ENCODE data around the gene C2CD4D.
A peak's percentile ranks its signal among the peaks of the same experiment; 100 is the strongest.
"Not testable (repeated sequence)": the region's sequence is repeated elsewhere in the genome, so short reads cannot be mapped to it uniquely, and the experiment has no call there.

C2CD4D gene

DNA sequence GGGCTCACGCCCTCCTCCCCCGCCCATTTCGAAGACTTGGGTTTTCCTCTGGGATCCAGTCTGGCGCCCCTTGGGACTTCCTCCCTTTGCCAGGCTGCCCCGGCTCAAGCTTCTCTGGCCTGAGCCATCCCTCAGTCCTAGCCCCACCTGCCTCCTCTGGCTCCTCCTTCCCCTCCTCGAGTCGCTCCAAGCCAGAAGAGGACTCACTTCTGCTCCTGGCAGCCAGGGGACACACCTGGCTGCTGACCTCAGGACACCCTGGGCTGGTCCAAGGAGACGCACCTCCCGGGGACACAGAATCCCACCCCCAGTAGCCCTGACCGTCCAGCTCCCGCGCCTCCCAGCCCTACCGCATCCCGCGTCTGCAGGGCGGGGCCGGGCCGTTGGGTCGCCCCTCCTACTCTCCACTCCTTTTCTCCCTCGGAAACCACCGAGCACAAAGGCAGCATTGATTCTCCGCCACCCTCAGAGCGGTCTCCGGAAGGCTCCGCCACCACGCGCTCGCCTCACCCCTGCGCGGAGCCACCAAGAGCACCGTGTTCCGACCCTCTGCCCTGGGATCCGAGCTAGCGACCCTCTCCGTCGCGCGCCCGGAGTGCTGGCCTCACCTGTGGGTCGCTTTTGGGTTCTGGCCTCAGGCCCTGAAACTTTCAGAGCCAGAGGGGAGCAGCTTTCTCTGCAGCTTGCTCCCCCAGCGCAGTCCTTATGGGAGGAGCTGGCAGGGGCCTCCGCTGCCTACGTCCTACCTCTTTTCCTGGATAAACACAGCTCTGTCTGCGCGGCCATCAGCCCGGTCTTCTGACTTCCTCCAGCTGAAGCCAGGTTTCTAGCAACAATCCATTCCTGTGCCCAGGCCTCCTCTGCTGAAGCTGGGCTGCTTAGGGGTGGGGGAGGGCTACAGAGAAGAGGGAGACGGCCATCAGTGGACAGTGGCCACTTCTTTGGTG lies at the start of gene C2CD4D:
Gene C2CD4D, minus strand, starts transcription at position 364 of the 947 bp plus-strand sequence. CDS start 831 bp downstream, outside the sequence.
- peak; percentile 47 to 51 for DNase-seq (ENCODE audit: low read depth in 1 of 2, low spot score in 1 of 2)

- DNase-seq (ENCODE audit: low read depth in 1 of 2, low spot score in 1 of 2), result no peak
Observed at GRCh38 chr1:151888972-151889570, 49.5 kb upstream of the C2CD4D start.

DNA sequence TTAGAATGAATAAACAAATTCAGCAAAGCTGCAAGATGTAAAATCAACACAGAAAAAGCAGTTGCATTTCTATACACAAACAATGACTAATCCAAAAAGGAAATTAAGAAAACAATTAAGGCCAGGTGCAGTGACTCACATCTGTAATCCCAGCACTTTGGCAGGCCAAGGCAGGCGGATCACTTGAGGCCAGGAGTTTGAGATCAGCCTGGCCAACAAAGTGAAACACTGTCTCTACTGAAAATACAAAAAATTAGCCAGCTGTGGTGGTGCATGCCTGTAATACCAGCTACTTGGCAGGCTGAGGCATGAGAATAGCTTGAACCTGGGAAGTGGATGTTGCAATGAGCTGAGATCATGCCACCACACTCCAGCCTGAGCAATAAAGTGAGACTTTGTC lies 47.4 kb upstream of the C2CD4D start:
- DNase-seq (ENCODE audit: low read depth in 1 of 2, low spot score in 1 of 2), result no peak

- no peak for DNase-seq (ENCODE audit: low read depth in 1 of 2, low spot score in 1 of 2)
Observed at GRCh38 chr1:151885479-151885878, 45.9 kb upstream of the C2CD4D start.

- DNase-seq (ENCODE audit: low read depth in 1 of 2, low spot score in 1 of 2), result not testable (repeated sequence)
Observed at GRCh38 chr1:151884879-151885278, 45.3 kb upstream of the C2CD4D start.

GRCh38 chr1:151884445-151884844 lies 44.8 kb upstream of the C2CD4D start:
- DNase-seq (ENCODE audit: low read depth in 1 of 2, low spot score in 1 of 2), result not testable (repeated sequence)

GRCh38 chr1:151883898-151884297 lies 44.3 kb upstream of the C2CD4D start:
- DNase-seq (ENCODE audit: low read depth in 1 of 2, low spot score in 1 of 2), result not testable (repeated sequence)

DNA sequence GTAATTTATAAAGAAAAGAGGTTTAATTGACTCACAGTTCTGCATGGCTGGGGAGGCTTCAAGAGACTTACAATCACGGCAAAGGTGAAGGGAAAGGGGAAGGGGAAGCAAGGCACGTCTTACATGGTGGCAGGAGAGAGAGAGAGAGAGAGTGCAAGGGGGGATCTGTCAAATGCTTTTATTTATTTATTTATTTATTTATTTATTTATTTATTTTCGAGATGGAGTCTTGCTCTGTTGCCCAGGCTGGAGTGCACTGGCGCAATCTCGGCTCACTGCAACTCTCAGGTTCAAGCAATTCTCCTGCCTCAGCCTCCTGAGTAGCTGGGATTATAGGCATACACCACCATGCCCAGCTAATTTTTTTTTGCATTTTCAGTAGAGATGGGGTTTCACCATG lies 43.3 kb upstream of the C2CD4D start:
- not testable (repeated sequence) for DNase-seq (ENCODE audit: low read depth in 1 of 2, low spot score in 1 of 2)

- no peak for DNase-seq (ENCODE audit: low read depth in 1 of 2, low spot score in 1 of 2)
Observed at GRCh38 chr1:151882466-151882865, 42.8 kb upstream of the C2CD4D start.

GRCh38 chr1:151881479-151881878 lies 41.9 kb upstream of the C2CD4D start:
- DNase-seq (ENCODE audit: low read depth in 1 of 2, low spot score in 1 of 2), result no peak

- no peak for DNase-seq (ENCODE audit: low read depth in 1 of 2, low spot score in 1 of 2)
Observed at GRCh38 chr1:151875419-151876097, 35.9 kb upstream of the C2CD4D start.

DNA sequence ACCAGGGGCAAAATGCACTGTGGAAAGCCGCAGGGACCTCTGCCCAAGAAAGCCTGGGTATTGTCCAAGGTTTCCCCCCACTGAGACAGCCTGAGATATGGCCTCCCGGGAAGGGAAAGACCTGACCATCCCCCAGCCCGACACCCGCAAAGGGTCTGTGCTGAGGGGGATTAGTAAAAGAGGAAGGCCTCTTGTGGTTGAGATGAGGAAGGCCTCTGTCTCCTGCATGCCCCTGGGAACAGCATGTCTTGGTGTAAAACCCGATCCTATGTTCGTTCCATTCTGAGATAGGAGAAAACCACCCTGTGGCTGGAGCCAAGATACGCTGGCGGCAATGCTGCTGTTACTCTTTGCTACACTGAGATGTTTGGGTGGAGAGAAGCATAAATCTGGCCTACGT lies 33.2 kb upstream of the C2CD4D start:
- not testable (repeated sequence) for DNase-seq (ENCODE audit: low read depth in 1 of 2, low spot score in 1 of 2)

GRCh38 chr1:151871284-151872030 lies 31.8 kb upstream of the C2CD4D start:
- no peak for DNase-seq (ENCODE audit: low read depth in 1 of 2, low spot score in 1 of 2)

GRCh38 chr1:151868486-151868885 lies 28.9 kb upstream of the C2CD4D start:
- no peak for DNase-seq (ENCODE audit: low read depth in 1 of 2, low spot score in 1 of 2)

DNA sequence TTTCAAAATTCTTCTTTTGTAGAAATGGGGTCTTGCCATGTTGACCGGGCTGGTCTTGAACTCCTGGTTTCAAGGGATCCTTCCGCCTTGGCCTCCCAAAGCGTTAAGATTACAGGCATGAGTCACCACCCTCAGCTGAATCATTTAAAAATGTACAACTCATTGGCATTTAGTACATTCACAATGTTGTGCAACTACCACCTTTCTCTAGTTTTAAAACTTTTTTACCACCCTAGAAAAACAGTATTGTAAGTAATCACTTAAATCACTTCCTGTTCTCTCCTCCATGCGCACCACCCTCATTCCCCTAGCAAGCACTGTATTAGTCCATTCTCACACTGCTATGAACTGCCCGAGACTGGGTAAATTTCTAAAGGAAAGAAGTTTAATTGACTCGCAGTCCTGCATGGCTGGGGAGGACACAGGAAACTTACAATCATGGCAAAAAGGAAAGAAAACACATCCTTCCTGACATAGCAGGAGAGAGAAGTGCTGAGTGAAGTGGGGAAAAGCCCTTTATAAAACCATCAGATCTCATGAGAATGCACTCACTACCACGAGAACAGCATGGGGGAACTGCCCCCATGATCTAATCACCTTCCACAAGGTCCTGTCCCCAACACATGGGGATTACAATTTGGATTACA lies 28.3 kb upstream of the C2CD4D start:
- DNase-seq (ENCODE audit: low read depth in 1 of 2, low spot score in 1 of 2), result no peak

DNA sequence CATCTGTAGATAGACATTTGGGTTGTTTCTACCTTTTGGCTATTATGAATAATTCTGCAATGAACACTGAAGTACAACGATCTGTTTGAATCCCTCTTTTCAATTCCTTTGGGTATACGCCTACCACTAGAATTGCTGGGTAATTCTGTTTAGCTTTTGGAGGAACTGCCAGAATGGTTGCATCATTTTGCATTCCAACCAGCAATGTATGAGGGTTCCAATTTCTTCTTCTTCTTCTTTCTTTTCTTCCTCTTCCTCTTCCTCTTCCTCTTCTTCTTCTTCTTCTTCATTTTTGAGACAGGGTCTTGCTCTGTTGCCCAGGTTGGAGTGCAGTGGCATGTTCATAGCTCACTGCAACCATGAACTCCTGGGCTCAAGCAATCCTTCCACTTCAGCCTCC lies 27.7 kb upstream of the C2CD4D start:
- no peak for DNase-seq (ENCODE audit: low read depth in 1 of 2, low spot score in 1 of 2)

DNA sequence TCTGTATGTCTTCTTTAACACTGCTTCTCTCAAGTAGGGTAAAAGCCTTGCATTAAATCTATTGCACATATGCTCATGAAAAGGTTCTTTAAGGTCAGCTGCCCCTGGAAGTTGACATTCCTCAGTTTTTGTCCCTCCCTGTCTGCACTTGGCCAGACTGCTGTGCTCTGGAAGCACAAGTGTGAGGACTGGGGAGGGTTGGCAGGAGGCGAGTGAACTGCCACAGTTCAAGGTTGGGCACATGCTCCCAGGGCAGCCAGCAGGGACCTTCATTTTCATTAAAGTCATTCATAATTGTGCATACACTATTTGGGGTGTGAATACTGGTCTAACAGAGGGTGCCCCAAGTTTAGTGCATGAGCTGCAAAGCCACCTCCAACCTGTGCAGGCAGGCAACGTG lies 24.8 kb upstream of the C2CD4D start:
- DNase-seq (ENCODE audit: low read depth in 1 of 2, low spot score in 1 of 2), result no peak

- DNase-seq (ENCODE audit: low read depth in 1 of 2, low spot score in 1 of 2), result no peak
Observed at GRCh38 chr1:151862604-151863003, 23.0 kb upstream of the C2CD4D start.

- DNase-seq (ENCODE audit: low read depth in 1 of 2, low spot score in 1 of 2), result no peak
Observed at GRCh38 chr1:151860504-151861187, 21.0 kb upstream of the C2CD4D start.

DNA sequence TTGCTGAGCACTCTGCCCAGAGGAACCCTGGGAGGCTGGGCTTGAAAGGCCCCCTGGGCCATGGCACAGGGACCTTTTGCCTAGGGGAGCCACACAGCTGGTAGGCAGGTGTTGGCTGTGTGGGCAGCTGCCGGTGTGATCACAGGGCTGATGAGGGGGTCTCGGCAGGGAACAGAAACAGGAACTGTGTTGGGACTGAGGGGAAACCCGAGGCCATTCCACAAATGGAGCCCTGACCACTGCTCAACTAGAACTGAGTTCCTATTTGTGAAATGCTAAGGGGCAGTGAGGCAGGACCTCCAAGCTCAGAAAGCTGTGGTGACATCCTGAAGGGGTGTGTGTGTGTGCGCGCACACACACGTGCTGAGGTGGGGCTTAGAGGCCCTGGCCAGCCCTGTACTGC lies 20.3 kb upstream of the C2CD4D start:
- no peak for DNase-seq (ENCODE audit: low read depth in 1 of 2, low spot score in 1 of 2)
